ENCODE measurements around the gene ERC2.

Gene ERC2

DNA sequence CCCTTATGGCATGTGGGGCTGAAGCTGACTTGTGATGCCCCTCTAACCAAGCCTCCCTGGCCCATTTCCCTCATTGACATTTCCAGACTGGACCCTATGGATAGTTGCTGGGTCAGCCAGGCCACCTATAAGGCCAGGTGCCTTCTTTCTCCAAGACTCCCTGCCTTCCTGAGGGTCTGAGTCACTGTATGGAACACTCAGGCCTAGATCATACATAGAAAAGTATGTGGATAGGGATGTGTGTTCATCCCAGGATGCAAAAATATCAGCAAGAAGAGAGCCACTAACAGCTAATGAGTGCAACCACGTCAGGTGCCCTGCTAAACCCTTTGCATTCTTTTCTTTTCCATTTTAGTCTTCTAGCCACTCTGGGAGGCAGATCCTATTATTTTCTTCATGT lies 812.7 kb downstream of the ERC2 start:
- Histone ChIP-seq H3K9me3 (ENCODE audit: insufficient read depth, low read depth, low read length) (peaks cover 2% of the 10 kb centered on the region), H3K79me2 (ENCODE audit: control insufficient read depth, insufficient read depth, low read length, poor library complexity) (no peaks in the 10 kb centered on the region), H4K12ac (ENCODE audit: low read depth, low read length) (no peak overlapping the region), H3K4me3 (ENCODE audit: low read depth, low read length) (no peak overlapping the region), H3K27me3 (ENCODE audit: insufficient read depth, low read length) (no peaks in the 10 kb centered on the region), H2AFZ (ENCODE audit: insufficient read depth, low read length, poor library complexity) (no peak overlapping the region), H2BK5ac (ENCODE audit: low read depth, low read length, poor library complexity) (no peak overlapping the region), H2BK120ac (ENCODE audit: insufficient read depth, low read length, poor library complexity) (no peak overlapping the region), H3K14ac (ENCODE audit: low read length) (no peak overlapping the region), H3K36me3 (ENCODE audit: control insufficient read depth in 1 of 2, insufficient read depth in 2 of 2, low read length in 2 of 2) (no peaks in the 10 kb centered on the region), H3K4ac (ENCODE audit: low read depth, low read length) (no peak overlapping the region), H3K4me1 (ENCODE audit: control insufficient read depth in 1 of 2, insufficient read depth in 2 of 2, low read length in 2 of 2) (peaks cover 13 to 16% of the 10 kb centered on the region in 2 experiments), H2AK5ac (ENCODE audit: low read length) (no peak overlapping the region), H3K4me2 (ENCODE audit: low read length) (no peak overlapping the region), H3K23ac (ENCODE audit: low read length) (no peak overlapping the region), H2BK12ac (ENCODE audit: low read length) (no peak overlapping the region), H3K79me1 (ENCODE audit: low read length) (peaks cover 7% of the 10 kb centered on the region), H4K91ac (ENCODE audit: low read depth, low read length) (no peak overlapping the region), H3K27ac (ENCODE audit: low read depth, low read length) (no peak overlapping the region), H4K8ac (ENCODE audit: low read depth, low read length) (no peak overlapping the region), H3K18ac (ENCODE audit: low read length) (no peak overlapping the region), H3K9ac (ENCODE audit: low read length) (no peak overlapping the region)
- no peak for DNase-seq
- no CpG with 5 or more reads among the region's 1 CpG for WGBS (ENCODE audit: extremely low coverage, insufficient coverage, insufficient read length)

DNA sequence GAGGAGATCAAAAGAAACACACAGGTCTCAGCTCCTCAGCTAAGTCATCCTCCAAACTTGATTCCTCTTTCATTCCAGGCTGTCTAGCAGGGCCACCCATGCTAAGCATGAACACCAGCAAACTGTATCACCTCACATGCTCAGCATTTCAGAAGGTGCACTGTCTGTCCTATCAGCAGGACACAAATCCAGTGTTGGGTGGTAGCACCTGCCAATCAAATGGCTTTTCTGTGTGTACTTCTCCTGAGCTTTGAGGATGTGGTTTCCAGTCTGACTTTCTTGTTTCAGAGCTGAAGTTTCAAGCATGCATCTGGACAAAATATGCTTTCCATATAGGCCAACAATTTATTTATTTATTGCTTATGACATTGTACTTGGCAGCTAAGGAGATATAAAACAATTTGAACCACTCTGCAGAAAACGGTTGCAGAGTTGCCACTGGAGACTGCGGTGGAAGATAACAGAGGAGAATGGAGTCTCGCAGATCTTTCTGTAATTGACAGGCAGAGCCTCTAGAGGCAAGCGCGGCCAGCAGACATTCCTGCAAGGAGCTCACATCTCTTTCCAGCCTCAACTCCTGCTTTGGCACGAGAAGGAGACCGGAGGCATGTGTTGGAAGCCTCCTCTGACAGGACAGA lies 814.0 kb downstream of the ERC2 start:
- WGBS (ENCODE audit: extremely low coverage, insufficient coverage, insufficient read length): no CpG with 5 or more reads among the region's 7 CpGs
- Histone ChIP-seq H3K9ac (ENCODE audit: low read length) (no peak overlapping the region), H3K18ac (ENCODE audit: low read length) (no peak overlapping the region), H2BK12ac (ENCODE audit: low read length) (no peak overlapping the region), H3K14ac (ENCODE audit: low read length) (no peak overlapping the region), H3K9me3 (ENCODE audit: insufficient read depth, low read depth, low read length) (peaks cover 2% of the 10 kb centered on the region), H3K4ac (ENCODE audit: low read depth, low read length) (no peak overlapping the region), H3K27me3 (ENCODE audit: insufficient read depth, low read length) (no peaks in the 10 kb centered on the region), H2BK120ac (ENCODE audit: insufficient read depth, low read length, poor library complexity) (no peak overlapping the region), H3K79me1 (ENCODE audit: low read length) (peaks cover 7% of the 10 kb centered on the region), H3K27ac (ENCODE audit: low read depth, low read length) (no peak overlapping the region), H3K4me3 (ENCODE audit: low read depth, low read length) (no peak overlapping the region), H3K23ac (ENCODE audit: low read length) (no peak overlapping the region), H4K91ac (ENCODE audit: low read depth, low read length) (no peak overlapping the region), H3K79me2 (ENCODE audit: control insufficient read depth, insufficient read depth, low read length, poor library complexity) (no peaks in the 10 kb centered on the region), H2BK5ac (ENCODE audit: low read depth, low read length, poor library complexity) (no peak overlapping the region), H4K8ac (ENCODE audit: low read depth, low read length) (no peak overlapping the region), H3K4me2 (ENCODE audit: low read length) (no peak overlapping the region), H2AFZ (ENCODE audit: insufficient read depth, low read length, poor library complexity) (no peak overlapping the region), H2AK5ac (ENCODE audit: low read length) (no peak overlapping the region), H3K36me3 (ENCODE audit: control insufficient read depth in 1 of 2, insufficient read depth in 2 of 2, low read length in 2 of 2) (no peaks in the 10 kb centered on the region), H4K12ac (ENCODE audit: low read depth, low read length) (no peak overlapping the region), H3K4me1 (ENCODE audit: control insufficient read depth in 1 of 2, insufficient read depth in 2 of 2, low read length in 2 of 2) (peaks cover 13 to 16% of the 10 kb centered on the region in 2 experiments)
- DNase-seq: no peak

DNA sequence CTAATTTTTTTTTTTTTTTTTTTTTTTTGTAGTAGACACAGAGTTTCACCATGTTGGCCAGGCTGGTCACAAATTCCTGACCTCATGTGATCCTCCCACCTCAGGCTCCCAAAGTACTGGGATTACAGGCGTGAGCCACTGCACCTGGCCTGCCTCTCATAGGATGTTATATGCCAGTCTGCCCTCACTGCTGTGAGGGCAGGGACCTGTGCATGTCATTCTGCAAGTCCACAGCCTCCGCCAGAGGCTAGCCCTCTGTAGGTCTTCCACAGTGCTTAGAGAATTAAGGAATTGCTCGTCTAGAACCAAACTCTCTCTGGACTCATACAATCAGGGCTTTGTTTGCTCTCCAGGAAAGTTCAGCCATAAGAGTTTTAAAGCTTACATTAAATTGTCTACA lies 817.3 kb downstream of the ERC2 start:
- Histone ChIP-seq H3K27me3 (ENCODE audit: insufficient read depth, low read length) (no peaks in the 10 kb centered on the region), H3K79me1 (ENCODE audit: low read length) (no peaks in the 10 kb centered on the region), H3K18ac (ENCODE audit: low read length) (no peak overlapping the region), H3K36me3 (ENCODE audit: control insufficient read depth in 1 of 2, insufficient read depth in 2 of 2, low read length in 2 of 2) (no peaks in the 10 kb centered on the region), H2BK5ac (ENCODE audit: low read depth, low read length, poor library complexity) (no peak overlapping the region), H3K4me2 (ENCODE audit: low read length) (no peak overlapping the region), H3K9me3 (ENCODE audit: insufficient read depth, low read depth, low read length) (peaks cover 2% of the 10 kb centered on the region), H3K27ac (ENCODE audit: low read depth, low read length) (no peak overlapping the region), H3K4ac (ENCODE audit: low read depth, low read length) (no peak overlapping the region), H3K4me1 (ENCODE audit: control insufficient read depth in 1 of 2, insufficient read depth in 2 of 2, low read length in 2 of 2) (peaks cover 6% of the 10 kb centered on the region in 2 experiments), H3K14ac (ENCODE audit: low read length) (no peak overlapping the region), H4K91ac (ENCODE audit: low read depth, low read length) (no peak overlapping the region), H2AFZ (ENCODE audit: insufficient read depth, low read length, poor library complexity) (no peak overlapping the region), H2BK12ac (ENCODE audit: low read length) (no peak overlapping the region), H3K23ac (ENCODE audit: low read length) (no peak overlapping the region), H4K8ac (ENCODE audit: low read depth, low read length) (no peak overlapping the region), H2BK120ac (ENCODE audit: insufficient read depth, low read length, poor library complexity) (no peak overlapping the region), H2AK5ac (ENCODE audit: low read length) (no peak overlapping the region), H3K79me2 (ENCODE audit: control insufficient read depth, insufficient read depth, low read length, poor library complexity) (no peaks in the 10 kb centered on the region), H3K9ac (ENCODE audit: low read length) (no peak overlapping the region), H4K12ac (ENCODE audit: low read depth, low read length) (no peak overlapping the region), H3K4me3 (ENCODE audit: low read depth, low read length) (no peak overlapping the region)
- DNase-seq: no peak
- no CpG with 5 or more reads among the region's 3 CpGs for WGBS (ENCODE audit: extremely low coverage, insufficient coverage, insufficient read length)

DNA sequence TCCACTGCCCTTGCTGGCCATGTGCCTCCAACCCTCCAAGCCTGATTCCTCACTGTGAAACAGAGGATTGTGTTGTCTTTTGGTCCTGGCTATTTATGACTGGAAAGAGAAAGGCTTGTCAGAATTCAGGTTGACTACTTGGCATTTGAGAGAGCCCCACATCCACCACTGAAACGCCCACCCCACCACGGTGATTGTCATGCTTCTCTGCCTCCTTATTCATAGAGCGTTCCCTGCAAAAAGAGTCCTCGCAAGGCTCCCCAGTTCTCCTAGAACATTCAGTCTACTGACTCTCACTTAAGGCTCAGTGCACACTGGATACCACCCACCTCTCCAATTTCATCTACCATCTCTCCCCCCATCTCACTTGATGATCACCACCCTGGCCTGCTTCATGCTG lies 818.3 kb downstream of the ERC2 start:
- WGBS (ENCODE audit: extremely low coverage, insufficient coverage, insufficient read length): no CpG with 5 or more reads among the region's 4 CpGs
- no peak overlapping the region for H4K12ac ChIP-seq (ENCODE audit: low read depth, low read length)
- peaks cover 6% of the 10 kb centered on the region in 2 experiments for H3K4me1 ChIP-seq (ENCODE audit: control insufficient read depth in 1 of 2, insufficient read depth in 2 of 2, low read length in 2 of 2)
- no peak overlapping the region for H3K9ac ChIP-seq (ENCODE audit: low read length)
- no peak overlapping the region for H3K18ac ChIP-seq (ENCODE audit: low read length)
- H3K27me3 ChIP-seq (ENCODE audit: insufficient read depth, low read length): no peaks in the 10 kb centered on the region
- no peak overlapping the region for H2AK5ac ChIP-seq (ENCODE audit: low read length)
- no peak overlapping the region for H2AFZ ChIP-seq (ENCODE audit: insufficient read depth, low read length, poor library complexity)
- peaks cover 2% of the 10 kb centered on the region for H3K9me3 ChIP-seq (ENCODE audit: insufficient read depth, low read depth, low read length)
- H3K14ac ChIP-seq (ENCODE audit: low read length): no peak overlapping the region
- no peaks in the 10 kb centered on the region for H3K36me3 ChIP-seq (ENCODE audit: control insufficient read depth in 1 of 2, insufficient read depth in 2 of 2, low read length in 2 of 2)
- no peak overlapping the region for H3K4me2 ChIP-seq (ENCODE audit: low read length)
- DNase-seq: no peak
- no peak overlapping the region for H2BK120ac ChIP-seq (ENCODE audit: insufficient read depth, low read length, poor library complexity)
- no peak overlapping the region for H3K4me3 ChIP-seq (ENCODE audit: low read depth, low read length)
- H4K8ac ChIP-seq (ENCODE audit: low read depth, low read length): no peak overlapping the region
- H2BK12ac ChIP-seq (ENCODE audit: low read length): no peak overlapping the region
- no peak overlapping the region for H4K91ac ChIP-seq (ENCODE audit: low read depth, low read length)
- H3K79me2 ChIP-seq (ENCODE audit: control insufficient read depth, insufficient read depth, low read length, poor library complexity): no peaks in the 10 kb centered on the region
- H2BK5ac ChIP-seq (ENCODE audit: low read depth, low read length, poor library complexity): no peak overlapping the region
- no peak overlapping the region for H3K4ac ChIP-seq (ENCODE audit: low read depth, low read length)
- no peaks in the 10 kb centered on the region for H3K79me1 ChIP-seq (ENCODE audit: low read length)
- no peak overlapping the region for H3K23ac ChIP-seq (ENCODE audit: low read length)
- no peak overlapping the region for H3K27ac ChIP-seq (ENCODE audit: low read depth, low read length)
